HG03159 (cell line): ENCODE measurements around the gene RNF208.
A peak's percentile ranks its signal among the peaks of the same experiment; 100 is the strongest.

Experiments
- ATAC-seq: cut with Tn5 transposase; IDR thresholded peaks from one replicate; pipeline ENCODE4 v1.9.1; 2021; ENCODE audit warnings: mild to moderate bottlenecking, moderate library complexity; ENCODE audit not compliant: unreplicated experiment

Gene RNF208

GRCh38 chr9:137215196-137215986 lies 6.6 kb downstream of the RNF208 start:
- ATAC-seq: no peak

- no peak for ATAC-seq
Observed at GRCh38 chr9:137214620-137215019, 7.4 kb downstream of the RNF208 start.

GRCh38 chr9:137213160-137214060 lies 8.6 kb downstream of the RNF208 start:
- no peak for ATAC-seq

GRCh38 chr9:137212520-137212919 lies 9.5 kb downstream of the RNF208 start:
- no peak for ATAC-seq

GRCh38 chr9:137211532-137211931 lies 10.5 kb downstream of the RNF208 start:
- no peak for ATAC-seq

GRCh38 chr9:137206602-137207001 lies 15.4 kb downstream of the RNF208 start:
- no peak for ATAC-seq

- peak; percentile 42 for ATAC-seq
Observed at GRCh38 chr9:137205126-137206069, 16.6 kb downstream of the RNF208 start, which contains the start of the genes NDOR1 and TMEM203. TSS of gene NDOR1 (plus strand) at chr9:137205700. CDS start at chr9:137205778, 78 bp downstream. TSS of gene TMEM203 (minus strand) at chr9:137205648. CDS start at chr9:137205414, 234 bp downstream.

- ATAC-seq: no peak
Observed at GRCh38 chr9:137204731-137205125, 17.3 kb downstream of the RNF208 start.

- no peak for ATAC-seq
Observed at GRCh38 chr9:137202966-137203365, 19.1 kb downstream of the RNF208 start.

GRCh38 chr9:137201205-137201868 lies 20.7 kb downstream of the RNF208 start:
- ATAC-seq: no peak

GRCh38 chr9:137200311-137201204 lies 21.5 kb downstream of the RNF208 start, which contains the start of gene TPRN:
TSS of gene TPRN (minus strand) at chr9:137200741. CDS start at chr9:137200711, 30 bp downstream.
- peak; percentile 84 for ATAC-seq

GRCh38 chr9:137199411-137200121 lies 22.5 kb downstream of the RNF208 start:
- no peak for ATAC-seq

- ATAC-seq: no peak
Observed at GRCh38 chr9:137198902-137199283, 23.1 kb downstream of the RNF208 start.

GRCh38 chr9:137198051-137198901 lies 23.8 kb downstream of the RNF208 start:
- ATAC-seq: no peak

- no peak for ATAC-seq
Observed at GRCh38 chr9:137195525-137196220, 26.4 kb downstream of the RNF208 start.

GRCh38 chr9:137194909-137195308 lies 27.1 kb downstream of the RNF208 start:
- no peak for ATAC-seq

- no peak for ATAC-seq
Observed at GRCh38 chr9:137194388-137194787, 27.7 kb downstream of the RNF208 start.
